GM23338 (cell line): ENCODE results near the gene RSPH1. TPM values are rescaled to one million over a fixed set of nuclear protein-coding genes. Genes with fewer than 3 reads are reported as not detected.

Experiments used
- ATAC-seq: fragments of 200-7000 bp; cut with Tn5 transposase; 3 replicates; pipeline ENCODE4 v1.9.1; 2020
- DNase-seq: peaks from one replicate; pipeline ENCODE4 v3.0.0-alpha.2; 2015; ENCODE audit warnings: low spot score
- H2AFZ ChIP-seq: fragments of 200-600 bp; sonication (generic); 2 replicates; pipeline ENCODE4 v1.8.0; 2016; ENCODE audit warnings: antibody characterized with exemption, mild to moderate bottlenecking, moderate library complexity
- H3F3A ChIP-seq: fragments of 200-600 bp; sonication (generic); replicated peaks from 2 replicates; pipeline ENCODE4 v1.8.0; 2017; ENCODE audit warnings: antibody characterized with exemption, mixed run types, low read depth
- H3K27ac ChIP-seq: fragments of 200-600 bp; sonication (generic); 2 replicates; pipeline ENCODE4 v1.6.1; 2016; ENCODE audit warnings: low read depth
- H3K27me3 ChIP-seq: fragments of 200-600 bp; sonication (generic); 2 replicates; pipeline ENCODE4 v1.8.0; 2016; ENCODE audit warnings: mild to moderate bottlenecking, mixed run types, moderate library complexity; ENCODE audit not compliant: insufficient read depth
- H3K36me3 ChIP-seq: fragments of 200-600 bp; sonication (generic); 2 replicates; pipeline ENCODE4 v1.8.0; 2016; ENCODE audit warnings: mild to moderate bottlenecking; ENCODE audit not compliant: insufficient read depth
- H3K4me1 ChIP-seq: fragments of 200-600 bp; sonication (generic); 2 replicates; pipeline ENCODE4 v1.8.0; 2016; ENCODE audit warnings: mild to moderate bottlenecking, moderate library complexity; ENCODE audit not compliant: insufficient read depth
- H3K4me2 ChIP-seq: fragments of 200-600 bp; sonication (generic); 2 replicates; pipeline ENCODE4 v1.7.1; 2017; ENCODE audit warnings: mixed run types
- H3K4me3 ChIP-seq: fragments of 200-600 bp; sonication (generic); 2 replicates; pipeline ENCODE4 v1.6.1; 2016; ENCODE audit warnings: mixed run types
- H3K79me2 ChIP-seq: fragments of 200-600 bp; sonication (generic); replicated peaks from 2 replicates; pipeline ENCODE4 v1.8.0; 2017; ENCODE audit warnings: mild to moderate bottlenecking; ENCODE audit not compliant: insufficient read depth
- H3K9me2 ChIP-seq: fragments of 200-600 bp; sonication (generic); 2 replicates; pipeline ENCODE4 v1.8.0; 2017; ENCODE audit not compliant: insufficient read depth
- H4K20me1 ChIP-seq: fragments of 200-600 bp; sonication (generic); replicated peaks from 2 replicates; pipeline ENCODE4 v1.8.0; 2017; ENCODE audit warnings: mild to moderate bottlenecking; ENCODE audit not compliant: insufficient read depth
- H3K27ac Mint-ChIP-seq: 2 replicates; pipeline ENCODE4 v1.8.0; 2020; ENCODE audit warnings: inconsistent platforms, mild to moderate bottlenecking, moderate library complexity, mixed read lengths
- H3K27me3 Mint-ChIP-seq: 3 replicates; pipeline ENCODE4 v1.8.0; 2022; ENCODE audit warnings: low read depth, mild to moderate bottlenecking, moderate library complexity, mixed read lengths, inconsistent platforms; ENCODE audit not compliant: insufficient read depth, poor library complexity
- H3K36me3 Mint-ChIP-seq: 3 replicates; pipeline ENCODE4 v1.8.0; 2021; ENCODE audit warnings: low read depth, mild to moderate bottlenecking, inconsistent platforms, moderate library complexity, mixed read lengths
- H3K4me1 Mint-ChIP-seq: 3 replicates; pipeline ENCODE4 v1.8.0; 2020; ENCODE audit warnings: mild to moderate bottlenecking, inconsistent platforms, mixed read lengths
- H3K4me3 Mint-ChIP-seq: 3 replicates; pipeline ENCODE4 v1.8.0; 2021; ENCODE audit warnings: moderate library complexity, mild to moderate bottlenecking, inconsistent platforms, mixed read lengths
- H3K9me3 Mint-ChIP-seq: 3 replicates; pipeline ENCODE4 v1.8.0; 2020; ENCODE audit warnings: moderate library complexity, mild to moderate bottlenecking, inconsistent platforms, mixed read lengths
- ETS1 ChIP-seq: IDR thresholded peaks from 2 replicates; pipeline ENCODE4 v1.6.1; 2016; ENCODE audit warnings: antibody characterized with exemption
- EZH2 ChIP-seq: fragments of 200-600 bp; sonication (generic); IDR thresholded peaks from one replicate; pipeline ENCODE4 v1.8.0; 2017; ENCODE audit warnings: antibody characterized with exemption, mild to moderate bottlenecking, low read depth; ENCODE audit not compliant: unreplicated experiment
- JUNB ChIP-seq: IDR thresholded peaks from one replicate; pipeline ENCODE4 v1.6.1; 2016; ENCODE audit warnings: antibody characterized with exemption; ENCODE audit not compliant: unreplicated experiment
- NANOG ChIP-seq: IDR thresholded peaks from 2 replicates; pipeline ENCODE4 v1.6.1; 2016; ENCODE audit warnings: antibody characterized with exemption, borderline replicate concordance
- POLR2AphosphoS5 ChIP-seq: IDR thresholded peaks from 2 replicates; pipeline ENCODE4 v1.6.1; 2016; ENCODE audit warnings: antibody characterized with exemption, low read depth
- REST ChIP-seq: IDR thresholded peaks from one replicate; pipeline ENCODE4 v1.6.1; 2018; ENCODE audit warnings: antibody characterized with exemption; ENCODE audit not compliant: unreplicated experiment
- STAT1 ChIP-seq: IDR thresholded peaks from one replicate; pipeline ENCODE4 v1.6.1; 2016; ENCODE audit warnings: antibody characterized with exemption; ENCODE audit not compliant: unreplicated experiment
- polyA plus RNA-seq: library from polyadenylated mRNA; unstranded; fragments of >200 nt; fragmentation: Nextera tagmentation; extraction: Ambion mirVana; gene quantifications from 2 replicates; pipeline ENCODE4 v1.2.1, GENCODE V29; 2016
- total RNA-seq: library from RNA; depleted of rRNA; stranded (reverse); fragments of >200 nt; shearing (Covaris generic); gene quantifications from 2 replicates; pipeline ENCODE4 v1.2.3, GENCODE V29; 2014
- TF ChIP-seq, protein P1 (sequence below), 2 experiments: fragments of 200-600 bp in 1 of 2; sonication (generic) in 1 of 2; conservative IDR thresholded peaks; 2 replicates each; pipeline versions ENCODE4 v1.5.1 to v1.6.1; 2016 to 2017; ENCODE audit warnings: antibody characterized with exemption in 2 of 2, low read depth in 2 of 2, mild to moderate bottlenecking in 2 of 2, moderate library complexity in 1 of 2
- TF ChIP-seq, protein P2 (sequence below): fragments of 250-450 bp; sonication (Bioruptor Pico); IDR thresholded peaks from 2 replicates; pipeline ENCODE4 v1.5.0; 2020; ENCODE audit warnings: mild to moderate bottlenecking, moderate library complexity

The RSPH1 gene
- total and polyA plus RNA-seq, 2 experiments from 2014 or later = 0.23 TPM; not detected in 1

DNA sequence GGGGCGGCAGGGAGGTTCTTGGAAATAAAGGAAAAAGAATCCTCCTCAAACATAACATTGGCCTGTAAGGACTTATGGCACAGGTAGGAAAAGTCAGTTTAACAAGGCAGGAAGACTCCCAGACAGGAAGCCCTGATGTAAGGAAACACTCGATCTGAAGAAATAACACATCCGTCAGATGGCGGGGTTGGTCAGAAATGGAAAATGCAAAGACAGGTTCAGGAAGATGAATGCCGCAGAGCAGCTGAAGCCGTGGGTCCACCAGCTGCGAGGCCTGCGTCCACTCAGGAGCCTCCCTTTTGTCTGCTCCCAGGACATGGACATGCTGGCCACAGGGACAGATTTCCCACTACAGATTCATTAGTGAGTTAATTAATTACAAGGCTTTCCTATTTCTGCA, 3.8 kb downstream of the RSPH1 start:
- H3K9me2 ChIP-seq = peaks cover 19% of the 10 kb centered on the region; the same call in 1 of the 2 replicates
- Mint-ChIP-seq H3K4me1 (peaks cover 19% of the 10 kb centered on the region; the same call in 2 of the 3 replicates), H3K27ac (no peak overlapping the region), H3K4me3 (no peak overlapping the region), H3K27me3 (peaks cover 15% of the 10 kb centered on the region), H3K36me3 (no peaks in the 10 kb centered on the region), H3K9me3 (no peaks in the 10 kb centered on the region; the same call in 2 of the 3 replicates)
- H3K36me3 ChIP-seq = no peaks in the 10 kb centered on the region
- H3K4me1 ChIP-seq = peaks cover 2% of the 10 kb centered on the region; the same call in 1 of the 2 replicates
- H3K27ac ChIP-seq = no peak overlapping the region
- no peak overlapping the region for H3K4me2 ChIP-seq
- H3K79me2 ChIP-seq = no peaks in the 10 kb centered on the region
- H3K4me3 ChIP-seq = no peak overlapping the region
- H3K27me3 ChIP-seq = no peaks in the 10 kb centered on the region
- ATAC-seq = no peak
- peak overlapping the region; percentile 47; the same call in 1 of the 2 replicates for H2AFZ ChIP-seq
- TF ChIP-seq STAT1 = no peak
- TF ChIP-seq, protein P1, sequence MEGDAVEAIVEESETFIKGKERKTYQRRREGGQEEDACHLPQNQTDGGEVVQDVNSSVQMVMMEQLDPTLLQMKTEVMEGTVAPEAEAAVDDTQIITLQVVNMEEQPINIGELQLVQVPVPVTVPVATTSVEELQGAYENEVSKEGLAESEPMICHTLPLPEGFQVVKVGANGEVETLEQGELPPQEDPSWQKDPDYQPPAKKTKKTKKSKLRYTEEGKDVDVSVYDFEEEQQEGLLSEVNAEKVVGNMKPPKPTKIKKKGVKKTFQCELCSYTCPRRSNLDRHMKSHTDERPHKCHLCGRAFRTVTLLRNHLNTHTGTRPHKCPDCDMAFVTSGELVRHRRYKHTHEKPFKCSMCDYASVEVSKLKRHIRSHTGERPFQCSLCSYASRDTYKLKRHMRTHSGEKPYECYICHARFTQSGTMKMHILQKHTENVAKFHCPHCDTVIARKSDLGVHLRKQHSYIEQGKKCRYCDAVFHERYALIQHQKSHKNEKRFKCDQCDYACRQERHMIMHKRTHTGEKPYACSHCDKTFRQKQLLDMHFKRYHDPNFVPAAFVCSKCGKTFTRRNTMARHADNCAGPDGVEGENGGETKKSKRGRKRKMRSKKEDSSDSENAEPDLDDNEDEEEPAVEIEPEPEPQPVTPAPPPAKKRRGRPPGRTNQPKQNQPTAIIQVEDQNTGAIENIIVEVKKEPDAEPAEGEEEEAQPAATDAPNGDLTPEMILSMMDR (conservative IDR thresholded peaks at IDR 0.05; ENCODE audit: low read depth in 2 of 2) = no peak
- no peak for TF ChIP-seq REST
- TF ChIP-seq, protein P2, sequence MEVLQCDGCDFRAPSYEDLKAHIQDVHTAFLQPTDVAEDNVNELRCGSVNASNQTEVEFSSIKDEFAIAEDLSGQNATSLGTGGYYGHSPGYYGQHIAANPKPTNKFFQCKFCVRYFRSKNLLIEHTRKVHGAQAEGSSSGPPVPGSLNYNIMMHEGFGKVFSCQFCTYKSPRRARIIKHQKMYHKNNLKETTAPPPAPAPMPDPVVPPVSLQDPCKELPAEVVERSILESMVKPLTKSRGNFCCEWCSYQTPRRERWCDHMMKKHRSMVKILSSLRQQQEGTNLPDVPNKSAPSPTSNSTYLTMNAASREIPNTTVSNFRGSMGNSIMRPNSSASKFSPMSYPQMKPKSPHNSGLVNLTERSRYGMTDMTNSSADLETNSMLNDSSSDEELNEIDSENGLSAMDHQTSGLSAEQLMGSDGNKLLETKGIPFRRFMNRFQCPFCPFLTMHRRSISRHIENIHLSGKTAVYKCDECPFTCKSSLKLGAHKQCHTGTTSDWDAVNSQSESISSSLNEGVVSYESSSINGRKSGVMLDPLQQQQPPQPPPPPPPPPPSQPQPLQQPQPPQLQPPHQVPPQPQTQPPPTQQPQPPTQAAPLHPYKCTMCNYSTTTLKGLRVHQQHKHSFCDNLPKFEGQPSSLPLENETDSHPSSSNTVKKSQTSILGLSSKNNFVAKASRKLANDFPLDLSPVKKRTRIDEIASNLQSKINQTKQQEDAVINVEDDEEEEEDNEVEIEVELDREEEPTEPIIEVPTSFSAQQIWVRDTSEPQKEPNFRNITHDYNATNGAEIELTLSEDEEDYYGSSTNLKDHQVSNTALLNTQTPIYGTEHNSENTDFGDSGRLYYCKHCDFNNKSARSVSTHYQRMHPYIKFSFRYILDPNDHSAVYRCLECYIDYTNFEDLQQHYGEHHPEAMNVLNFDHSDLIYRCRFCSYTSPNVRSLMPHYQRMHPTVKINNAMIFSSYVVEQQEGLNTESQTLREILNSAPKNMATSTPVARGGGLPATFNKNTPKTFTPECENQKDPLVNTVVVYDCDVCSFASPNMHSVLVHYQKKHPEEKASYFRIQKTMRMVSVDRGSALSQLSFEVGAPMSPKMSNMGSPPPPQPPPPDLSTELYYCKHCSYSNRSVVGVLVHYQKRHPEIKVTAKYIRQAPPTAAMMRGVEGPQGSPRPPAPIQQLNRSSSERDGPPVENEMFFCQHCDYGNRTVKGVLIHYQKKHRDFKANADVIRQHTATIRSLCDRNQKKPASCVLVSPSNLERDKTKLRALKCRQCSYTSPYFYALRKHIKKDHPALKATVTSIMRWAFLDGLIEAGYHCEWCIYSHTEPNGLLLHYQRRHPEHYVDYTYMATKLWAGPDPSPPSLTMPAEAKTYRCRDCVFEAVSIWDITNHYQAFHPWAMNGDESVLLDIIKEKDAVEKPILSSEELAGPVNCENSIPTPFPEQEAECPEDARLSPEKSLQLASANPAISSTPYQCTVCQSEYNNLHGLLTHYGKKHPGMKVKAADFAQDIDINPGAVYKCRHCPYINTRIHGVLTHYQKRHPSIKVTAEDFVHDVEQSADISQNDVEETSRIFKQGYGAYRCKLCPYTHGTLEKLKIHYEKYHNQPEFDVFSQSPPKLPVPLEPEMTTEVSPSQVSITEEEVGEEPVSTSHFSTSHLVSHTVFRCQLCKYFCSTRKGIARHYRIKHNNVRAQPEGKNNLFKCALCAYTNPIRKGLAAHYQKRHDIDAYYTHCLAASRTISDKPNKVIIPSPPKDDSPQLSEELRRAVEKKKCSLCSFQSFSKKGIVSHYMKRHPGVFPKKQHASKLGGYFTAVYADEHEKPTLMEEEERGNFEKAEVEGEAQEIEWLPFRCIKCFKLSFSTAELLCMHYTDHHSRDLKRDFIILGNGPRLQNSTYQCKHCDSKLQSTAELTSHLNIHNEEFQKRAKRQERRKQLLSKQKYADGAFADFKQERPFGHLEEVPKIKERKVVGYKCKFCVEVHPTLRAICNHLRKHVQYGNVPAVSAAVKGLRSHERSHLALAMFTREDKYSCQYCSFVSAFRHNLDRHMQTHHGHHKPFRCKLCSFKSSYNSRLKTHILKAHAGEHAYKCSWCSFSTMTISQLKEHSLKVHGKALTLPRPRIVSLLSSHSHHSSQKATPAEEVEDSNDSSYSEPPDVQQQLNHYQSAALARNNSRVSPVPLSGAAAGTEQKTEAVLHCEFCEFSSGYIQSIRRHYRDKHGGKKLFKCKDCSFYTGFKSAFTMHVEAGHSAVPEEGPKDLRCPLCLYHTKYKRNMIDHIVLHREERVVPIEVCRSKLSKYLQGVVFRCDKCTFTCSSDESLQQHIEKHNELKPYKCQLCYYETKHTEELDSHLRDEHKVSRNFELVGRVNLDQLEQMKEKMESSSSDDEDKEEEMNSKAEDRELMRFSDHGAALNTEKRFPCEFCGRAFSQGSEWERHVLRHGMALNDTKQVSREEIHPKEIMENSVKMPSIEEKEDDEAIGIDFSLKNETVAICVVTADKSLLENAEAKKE (CRISPR knock-in tag) = no peak
- TF ChIP-seq POLR2AphosphoS5 = no peak
- no peak for TF ChIP-seq JUNB
- no peak for TF ChIP-seq EZH2
- no peak for TF ChIP-seq NANOG
- TF ChIP-seq ETS1 = no peak
- H4K20me1 ChIP-seq = no peaks in the 10 kb centered on the region
- DNase-seq = no peak
- 0 out of 2 replicates have a peak, but pooled peaks cover 6% of the 10 kb centered on the region for H3F3A ChIP-seq
